Activated CD4-positive, alpha-beta T cell treated with anti-CD3 and anti-CD28 coated beads for 36 hours (primary cell): ENCODE measurements around the gene CCL28. TPM values are rescaled to one million over a fixed set of nuclear protein-coding genes. Genes with fewer than 3 reads are reported as not detected.

Experiments used
- total RNA-seq, 2 experiments: library from RNA; stranded (reverse); gene quantifications; one replicate each; pipeline ENCODE4 v1.2.3, GENCODE V29; 2021

Gene CCL28
- total RNA-seq, 2 experiments from 2014 or later, result 13.9 to 18.0 TPM

Other genes with a start within 250 kb of the CCL28 start
- gene NIM1K, start 220.2 kb downstream of the CCL28 start, total RNA-seq, result 1 to 10 TPM; 2.1 to 2.3 TPM
- gene HMGCS1, start 99.0 kb downstream of the CCL28 start, total RNA-seq, result 100 to 1,000 TPM in 1 of 2 experiments, 10 to 100 TPM in 1; 95.2 to 102 TPM
- gene TMEM267, start 71.5 kb upstream of the CCL28 start, total RNA-seq, result 10 to 100 TPM; 15.7 to 17.1 TPM
- gene C5orf34, start 102.8 kb upstream of the CCL28 start, total RNA-seq, result 10 to 100 TPM; 14.4 to 16.8 TPM
- gene PAIP1, start 144.7 kb upstream of the CCL28 start, total RNA-seq, result 10 to 100 TPM; 51.7 to 55.1 TPM
- 10 to 100 TPM; 55.4 to 77.5 TPM for gene NNT, start 190.8 kb upstream of the CCL28 start, total RNA-seq